PFSK-1 (cell line): ENCODE measurements around the gene MSRB1.

Source experiments
- FOXP2 ChIP-seq: optimal IDR thresholded peaks from 2 replicates; pipeline ENCODE3; 2011; ENCODE audit warnings: borderline replicate concordance, control low read depth, inconsistent platforms; ENCODE audit not compliant: insufficient read depth; ENCODE audit errors: extremely low read length, extremely low read depth
- POLR2AphosphoS5 ChIP-seq: IDR thresholded peaks from 2 replicates; pipeline ENCODE4 v1.6.1; 2012; ENCODE audit warnings: low read depth, mild to moderate bottlenecking, control low read depth, low read length, moderate library complexity
- SIN3A ChIP-seq: IDR thresholded peaks from 2 replicates; pipeline ENCODE4 v1.6.1; 2012; ENCODE audit warnings: mild to moderate bottlenecking, low read length, moderate library complexity, borderline replicate concordance; ENCODE audit not compliant: insufficient read depth
- TAF1 ChIP-seq: IDR thresholded peaks from 2 replicates; pipeline ENCODE4 v1.6.1; 2012; ENCODE audit warnings: low read length, control low read depth, borderline replicate concordance; ENCODE audit not compliant: insufficient read depth
- TF ChIP-seq, protein P1 (sequence below), 2 experiments: IDR thresholded peaks; 2 replicates each; pipeline versions ENCODE4 v1.6.1 to v1.8.0; 2011 to 2012; ENCODE audit warnings: low read depth in 2 of 2, low read length in 2 of 2, control low read depth in 1 of 2, inconsistent platforms in 1 of 2, mild to moderate bottlenecking in 1 of 2, moderate library complexity in 1 of 2; ENCODE audit not compliant: insufficient read depth in 1 of 2

GRCh38 chr16:1930338-1930720 lies 12.7 kb downstream of the MSRB1 start:
- no peak for TF ChIP-seq POLR2AphosphoS5
- no peak for TF ChIP-seq TAF1
- TF ChIP-seq, protein P1, sequence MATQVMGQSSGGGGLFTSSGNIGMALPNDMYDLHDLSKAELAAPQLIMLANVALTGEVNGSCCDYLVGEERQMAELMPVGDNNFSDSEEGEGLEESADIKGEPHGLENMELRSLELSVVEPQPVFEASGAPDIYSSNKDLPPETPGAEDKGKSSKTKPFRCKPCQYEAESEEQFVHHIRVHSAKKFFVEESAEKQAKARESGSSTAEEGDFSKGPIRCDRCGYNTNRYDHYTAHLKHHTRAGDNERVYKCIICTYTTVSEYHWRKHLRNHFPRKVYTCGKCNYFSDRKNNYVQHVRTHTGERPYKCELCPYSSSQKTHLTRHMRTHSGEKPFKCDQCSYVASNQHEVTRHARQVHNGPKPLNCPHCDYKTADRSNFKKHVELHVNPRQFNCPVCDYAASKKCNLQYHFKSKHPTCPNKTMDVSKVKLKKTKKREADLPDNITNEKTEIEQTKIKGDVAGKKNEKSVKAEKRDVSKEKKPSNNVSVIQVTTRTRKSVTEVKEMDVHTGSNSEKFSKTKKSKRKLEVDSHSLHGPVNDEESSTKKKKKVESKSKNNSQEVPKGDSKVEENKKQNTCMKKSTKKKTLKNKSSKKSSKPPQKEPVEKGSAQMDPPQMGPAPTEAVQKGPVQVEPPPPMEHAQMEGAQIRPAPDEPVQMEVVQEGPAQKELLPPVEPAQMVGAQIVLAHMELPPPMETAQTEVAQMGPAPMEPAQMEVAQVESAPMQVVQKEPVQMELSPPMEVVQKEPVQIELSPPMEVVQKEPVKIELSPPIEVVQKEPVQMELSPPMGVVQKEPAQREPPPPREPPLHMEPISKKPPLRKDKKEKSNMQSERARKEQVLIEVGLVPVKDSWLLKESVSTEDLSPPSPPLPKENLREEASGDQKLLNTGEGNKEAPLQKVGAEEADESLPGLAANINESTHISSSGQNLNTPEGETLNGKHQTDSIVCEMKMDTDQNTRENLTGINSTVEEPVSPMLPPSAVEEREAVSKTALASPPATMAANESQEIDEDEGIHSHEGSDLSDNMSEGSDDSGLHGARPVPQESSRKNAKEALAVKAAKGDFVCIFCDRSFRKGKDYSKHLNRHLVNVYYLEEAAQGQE (IDR thresholded peaks at IDR 0.05; ENCODE audit: insufficient read depth in 1 of 2, low read depth in 2 of 2, low read length in 2 of 2): no peak
- no peak for TF ChIP-seq SIN3A
- no peak for TF ChIP-seq FOXP2
